Measurements from ENCODE around the gene C1QTNF12. TPM values are rescaled to one million over a fixed set of nuclear protein-coding genes. Genes with fewer than 3 reads are reported as not detected.
A peak's percentile ranks its signal among the peaks of the same experiment; 100 is the strongest.

C1QTNF12 gene, protein sequence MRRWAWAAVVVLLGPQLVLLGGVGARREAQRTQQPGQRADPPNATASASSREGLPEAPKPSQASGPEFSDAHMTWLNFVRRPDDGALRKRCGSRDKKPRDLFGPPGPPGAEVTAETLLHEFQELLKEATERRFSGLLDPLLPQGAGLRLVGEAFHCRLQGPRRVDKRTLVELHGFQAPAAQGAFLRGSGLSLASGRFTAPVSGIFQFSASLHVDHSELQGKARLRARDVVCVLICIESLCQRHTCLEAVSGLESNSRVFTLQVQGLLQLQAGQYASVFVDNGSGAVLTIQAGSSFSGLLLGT
- total RNA-seq (2014; rRNA removed; shearing (Covaris generic)) (3.0 and 4.1 TPM in 2 replicates), polyA plus RNA-seq (2016; fragmentation: Nextera tagmentation; extraction: Ambion mirVana) (4.1 and 4.2 TPM in 2 replicates)
- long read RNA-seq, partial matches to known transcripts: 0 of 1 reads
- long read RNA-seq, other reads (novel, unspliced or antisense): 0 of 1 reads

DNA sequence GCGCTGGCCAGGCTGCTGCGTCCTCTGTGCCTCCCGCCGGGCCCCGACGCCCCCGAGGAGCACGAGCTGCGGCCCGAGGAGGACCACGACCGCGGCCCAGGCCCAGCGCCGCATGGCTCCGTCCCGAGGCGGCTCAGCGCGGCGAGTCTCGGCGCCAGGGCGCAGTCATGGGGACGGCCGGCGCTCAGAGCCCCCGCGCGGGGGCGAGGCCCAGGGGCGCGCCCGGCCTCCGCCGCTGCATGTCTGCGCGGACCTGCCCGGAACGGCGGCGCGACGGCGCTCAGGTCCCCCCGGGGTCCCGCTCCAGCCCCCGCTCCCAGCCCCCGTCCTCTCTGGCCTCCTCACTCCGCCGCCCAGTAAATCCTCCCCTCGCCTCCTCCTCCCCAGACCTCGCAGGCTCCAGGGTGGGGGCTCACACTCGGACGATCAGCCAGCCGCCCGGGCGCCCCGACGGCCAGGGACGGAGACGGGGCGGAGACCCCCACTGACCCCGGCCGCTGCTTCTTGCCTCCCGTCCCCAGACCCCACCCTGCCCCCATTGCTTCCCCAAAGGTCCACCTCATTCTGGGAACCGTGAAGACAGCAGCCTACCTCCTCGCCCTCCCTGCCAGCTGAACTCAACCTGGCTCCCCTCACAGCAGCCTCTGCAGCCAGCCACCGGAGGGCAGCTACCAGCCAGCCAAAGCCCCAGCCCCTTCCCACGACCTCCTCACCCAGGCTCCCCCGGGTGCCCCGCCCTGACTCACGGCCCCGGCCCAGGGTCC, at the start of gene C1QTNF12:
C1QTNF12 (minus strand) TSS at position 146 of the 764 bp plus-strand sequence; CDS start at position 114, 32 bp downstream.
- Mint-ChIP-seq H3K4me3 (no peak within 1 kb of the TSS; the same call in 2 of the 3 replicates), H3K27me3 (ENCODE audit: insufficient read depth, low read depth, poor library complexity) (peaks cover 2% of the 10 kb centered on the region), H3K36me3 (ENCODE audit: low read depth) (peaks cover 3% of the 10 kb centered on the region; the same call in 1 of the 3 replicates), H3K4me1 (peaks cover 2% of the 10 kb centered on the region; the same call in 1 of the 3 replicates), H3K27ac (no peak within 1 kb of the TSS), H3K9me3 (no peaks in the 10 kb centered on the region)
- H3K27ac ChIP-seq (ENCODE audit: low read depth): no peak within 1 kb of the TSS
- peak within 1 kb of the TSS; percentile 77 for H3K4me2 ChIP-seq
- H3F3A ChIP-seq (replicated peaks; ENCODE audit: low read depth): peaks cover 8% of the 10 kb centered on the region; the same call in 1 of the 2 replicates
- H3K9me2 ChIP-seq (ENCODE audit: insufficient read depth): no peaks in the 10 kb centered on the region
- H3K4me3 ChIP-seq: peak within 1 kb of the TSS; percentile 47; the same call in 1 of the 2 replicates
- TF ChIP-seq CTCF (conservative IDR thresholded peaks at IDR 0.05; ENCODE audit: low read depth in 2 of 2): peak in 1 of 2 experiments; percentile 35; a peak in 2 of 4 replicates
- TF ChIP-seq ZNF331 (CRISPR knock-in tag; IDR thresholded peaks at IDR 0.05; ENCODE audit: low read depth): no peak
- H4K20me1 ChIP-seq (replicated peaks; ENCODE audit: insufficient read depth): no peaks in the 10 kb centered on the region
- H3K27me3 ChIP-seq (ENCODE audit: insufficient read depth): peaks cover 10% of the 10 kb centered on the region; the same call in 1 of the 2 replicates
- no peak within 1 kb of the TSS for H2AFZ ChIP-seq
- peaks cover 3% of the 10 kb centered on the region; the same call in 1 of the 2 replicates for H3K4me1 ChIP-seq (ENCODE audit: insufficient read depth)
- H3K79me2 ChIP-seq (replicated peaks; ENCODE audit: insufficient read depth): no peaks in the 10 kb centered on the region
- no peaks in the 10 kb centered on the region for H3K36me3 ChIP-seq (ENCODE audit: insufficient read depth)
- ATAC-seq (peak; percentile 59), DNase-seq (ENCODE audit: low spot score) (peak; percentile 62)

- DNase-seq (ENCODE audit: low spot score): no peak
- Mint-ChIP-seq H3K4me1 (peaks cover 4% of the 10 kb centered on the region; the same call in 1 of the 3 replicates), H3K27ac (no peak overlapping the region), H3K4me3 (no peak overlapping the region), H3K36me3 (ENCODE audit: low read depth) (no peaks in the 10 kb centered on the region), H3K27me3 (ENCODE audit: insufficient read depth, low read depth, poor library complexity) (peaks cover 6% of the 10 kb centered on the region), H3K9me3 (no peaks in the 10 kb centered on the region)
- Histone ChIP-seq H3K79me2 (replicated peaks; ENCODE audit: insufficient read depth) (no peaks in the 10 kb centered on the region), H3K4me1 (ENCODE audit: insufficient read depth) (no peaks in the 10 kb centered on the region), H3K27ac (ENCODE audit: low read depth) (no peak overlapping the region), H3K27me3 (ENCODE audit: insufficient read depth) (no peaks in the 10 kb centered on the region), H3K36me3 (ENCODE audit: insufficient read depth) (no peaks in the 10 kb centered on the region), H2AFZ (no peak overlapping the region), H3F3A (replicated peaks; ENCODE audit: low read depth) (0 out of 2 replicates have a peak, but pooled peaks cover 9% of the 10 kb centered on the region), H3K4me3 (no peak overlapping the region), H4K20me1 (replicated peaks; ENCODE audit: insufficient read depth) (no peaks in the 10 kb centered on the region), H3K9me2 (ENCODE audit: insufficient read depth) (no peaks in the 10 kb centered on the region), H3K4me2 (no peak overlapping the region)
- TF ChIP-seq EZH2 (IDR thresholded peaks at IDR 0.05; ENCODE audit: low read depth, unreplicated experiment) (no peak), CTCF (conservative IDR thresholded peaks at IDR 0.05; ENCODE audit: low read depth in 2 of 2) (no peak), REST (IDR thresholded peaks at IDR 0.05; ENCODE audit: unreplicated experiment) (no peak), CREB1 (CRISPR knock-in tag; IDR thresholded peaks at IDR 0.05; ENCODE audit: low read depth) (no peak)
- no peak for ATAC-seq
These were observed 48.8 kb upstream of the C1QTNF12 start for GRCh38 chr1:1295154-1295923.
